A673 (cell line): ENCODE results near the gene MSL2. TPM values are rescaled to one million over a fixed set of nuclear protein-coding genes. Genes with fewer than 3 reads are reported as not detected.
"Not testable (repeated sequence)": the region's sequence is repeated elsewhere in the genome, so short reads cannot be mapped to it uniquely, and the experiment has no call there.

ENCODE experiments used
- BruUV-seq: library from RNA; stranded (reverse); fragments of 400-500 nt; replicated peaks from 2 replicates; lab custom pipeline; 2021; lab: Mats Ljungman, UMichigan
- CTCF ChIA-PET: fragments of 300-600 bp; sonication (Branson Sonifier 250); formaldehyde crosslinking; loops from one replicate; lab custom pipeline; 2022; ENCODE audit warnings: antibody characterized with exemption; lab: Charles Lee
- POLR2A ChIA-PET: fragments of 300-600 bp; sonication (Branson Sonifier 250); formaldehyde crosslinking; loops from one replicate; lab custom pipeline; 2022; ENCODE audit warnings: antibody characterized with exemption; ENCODE audit not compliant: low non-redundant PET; lab: Charles Lee
- DNase-seq: peaks from one replicate; pipeline ENCODE4 v3.0.0-alpha.2; 2015; ENCODE audit warnings: low spot score
- H3K27ac ChIP-seq: fragments of 200-600 bp; sonication (generic); 2 replicates; pipeline ENCODE4 v1.5.1; 2016; ENCODE audit warnings: mixed run types, low read depth, mild to moderate bottlenecking, mixed read lengths, antibody characterized with exemption, low read length; ENCODE audit not compliant: poor library complexity, severe bottlenecking
- H3K27me3 ChIP-seq: fragments of 200-600 bp; sonication (generic); replicated peaks from 2 replicates; pipeline ENCODE4 v1.6.1; 2017; ENCODE audit warnings: mixed run types, low read depth, mild to moderate bottlenecking, mixed read lengths, antibody characterized with exemption, low read length; ENCODE audit not compliant: insufficient read depth, poor library complexity
- H3K36me3 ChIP-seq: fragments of 200-600 bp; sonication (generic); 2 replicates; pipeline ENCODE4 v1.6.1; 2016; ENCODE audit warnings: mixed run types, mild to moderate bottlenecking, mixed read lengths, antibody characterized with exemption, low read length; ENCODE audit not compliant: insufficient read depth, poor library complexity, severe bottlenecking
- H3K4me1 ChIP-seq: fragments of 200-600 bp; sonication (generic); 2 replicates; pipeline ENCODE4 v1.6.1; 2017; ENCODE audit warnings: mixed run types, mild to moderate bottlenecking, mixed read lengths, antibody characterized with exemption, low read length; ENCODE audit not compliant: insufficient read depth, poor library complexity, severe bottlenecking
- H3K4me3 ChIP-seq: fragments of 200-600 bp; sonication (generic); 2 replicates; pipeline ENCODE4 v1.5.1; 2016; ENCODE audit warnings: low read depth, mixed run types, mild to moderate bottlenecking, mixed read lengths, low read length; ENCODE audit not compliant: poor library complexity, severe bottlenecking
- H3K9me3 ChIP-seq: fragments of 200-600 bp; sonication (generic); 2 replicates; pipeline ENCODE4 v1.6.1; 2016; ENCODE audit warnings: mixed run types, low read depth, mild to moderate bottlenecking, mixed read lengths, antibody characterized with exemption, low read length; ENCODE audit not compliant: poor library complexity, severe bottlenecking
- CTCF ChIP-seq: fragments of 300-800, 200-600 bp; sonication (generic); conservative IDR thresholded peaks from 2 replicates; pipeline ENCODE4 v1.5.1; 2017; ENCODE audit warnings: low read depth, mild to moderate bottlenecking, antibody characterized with exemption, low read length, moderate library complexity, mixed read lengths
- EZH2 ChIP-seq: fragments of 200-600 bp; sonication (generic); IDR thresholded peaks from 2 replicates; pipeline ENCODE4 v1.6.1; 2017; ENCODE audit warnings: borderline replicate concordance, low read depth, mild to moderate bottlenecking, mixed read lengths, antibody characterized with exemption, low read length; ENCODE audit not compliant: poor library complexity, severe bottlenecking
- intact Hi-C: fragments of 100-400 bp; cut with micrococcal nuclease; formaldehyde crosslinking; loops from one replicate; pipeline ENCODE4 v1.10.0; 2022; ENCODE audit not compliant: unreplicated experiment
- total RNA-seq: library from RNA; stranded (reverse); gene quantifications from 2 replicates; pipeline ENCODE4 v1.2.3, GENCODE V29; 2021

The MSL2 gene
- total RNA-seq, 1 experiment from 2014 or later: 37.9 TPM

- POLR2A ChIA-PET: no interaction called here
- TF ChIP-seq EZH2: no peak
- TF ChIP-seq CTCF: no peak
- peaks cover 13% of the 10 kb centered on the region for H3K36me3 ChIP-seq
- no peak overlapping the region for H3K4me3 ChIP-seq
- no TSS peak for BruUV-seq
- peaks cover 43% of the 10 kb centered on the region for H3K4me1 ChIP-seq
- intact Hi-C loops: no loop called here
- H3K27me3 ChIP-seq: no peaks in the 10 kb centered on the region
- DNase-seq: no peak
- H3K27ac ChIP-seq: no peak overlapping the region
- CTCF ChIA-PET: no interaction called here
- no peaks in the 10 kb centered on the region for H3K9me3 ChIP-seq
Observed at GRCh38 chr3:136146981-136147729, 49.0 kb downstream of the MSL2 start.

- BruUV-seq, DNase-seq, intact Hi-C loops, H3K9me3 ChIP-seq, H3K4me3 ChIP-seq, H3K27me3 ChIP-seq, POLR2A ChIA-PET, CTCF ChIA-PET, H3K27ac ChIP-seq, H3K36me3 ChIP-seq: not testable (repeated sequence)
- H3K4me1 ChIP-seq: peaks cover 31% of the 10 kb centered on the region
Observed at GRCh38 chr3:136144397-136144796, 51.7 kb downstream of the MSL2 start.

GRCh38 chr3:136142592-136142991 is 53.5 kb downstream of the MSL2 start:
- ChIA-PET POLR2A (no interaction called here), CTCF (no interaction called here)
- no peaks in the 10 kb centered on the region for H3K36me3 ChIP-seq
- H3K9me3 ChIP-seq: no peaks in the 10 kb centered on the region
- BruUV-seq: no TSS peak
- H3K27me3 ChIP-seq: no peaks in the 10 kb centered on the region
- TF ChIP-seq CTCF (no peak), EZH2 (no peak)
- H3K27ac ChIP-seq: peak overlapping the region; percentile 32
- intact Hi-C loops: no loop called here
- H3K4me3 ChIP-seq: no peak overlapping the region
- DNase-seq: peak; percentile 90
- peaks cover 25% of the 10 kb centered on the region for H3K4me1 ChIP-seq

- CTCF ChIA-PET: no interaction called here
- no peak for DNase-seq
- Histone ChIP-seq H3K4me3 (no peak overlapping the region), H3K27me3 (no peaks in the 10 kb centered on the region), H3K36me3 (no peaks in the 10 kb centered on the region), H3K27ac (peak overlapping the region; percentile 32), H3K4me1 (peaks cover 21% of the 10 kb centered on the region), H3K9me3 (no peaks in the 10 kb centered on the region)
- no TSS peak for BruUV-seq
- TF ChIP-seq EZH2 (no peak), CTCF (no peak)
- intact Hi-C loops: no loop called here
- POLR2A ChIA-PET: interaction anchor here (0.8 kb wide), 1 partner anchor 55 kb away, joined by 4 read pairs; no protein-coding TSS in a partner anchor
Observed at GRCh38 chr3:136141891-136142290, 54.2 kb downstream of the MSL2 start.
